ENCODE data around the gene BTBD16. TPM values are rescaled to one million over a fixed set of nuclear protein-coding genes. Genes with fewer than 3 reads are reported as not detected.

Gene BTBD16
- total RNA-seq, 1 experiment from 2014 or later = not detected

DNA sequence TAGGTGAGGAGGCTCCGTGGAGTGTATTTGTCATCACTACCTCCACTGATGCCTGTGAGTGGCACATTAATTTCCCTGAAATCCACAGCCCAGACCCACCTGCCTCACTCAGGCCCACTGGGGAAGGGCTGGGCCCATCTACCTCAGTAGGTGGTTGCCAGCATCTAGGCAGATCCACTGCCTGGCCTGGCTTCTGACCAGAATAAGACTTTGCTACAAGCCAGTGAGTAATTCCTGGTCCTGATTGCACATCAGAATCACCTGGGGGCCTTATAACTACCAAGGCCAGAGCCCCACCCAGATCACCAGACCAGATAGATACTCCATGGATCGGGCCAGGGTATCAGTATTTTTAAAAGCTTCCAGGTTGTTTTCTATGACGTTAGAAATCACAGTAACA lies 65.9 kb downstream of the BTBD16 start:
- no peak overlapping the region for H2BK15ac ChIP-seq (ENCODE audit: low read depth, low read length)
- H3K4me1 Mint-ChIP-seq = peaks cover 18 to 26% of the 10 kb centered on the region in 2 experiments

More for the DNA sequence above, 65.9 kb downstream of the BTBD16 start:
- TF ChIP-seq, protein P1, sequence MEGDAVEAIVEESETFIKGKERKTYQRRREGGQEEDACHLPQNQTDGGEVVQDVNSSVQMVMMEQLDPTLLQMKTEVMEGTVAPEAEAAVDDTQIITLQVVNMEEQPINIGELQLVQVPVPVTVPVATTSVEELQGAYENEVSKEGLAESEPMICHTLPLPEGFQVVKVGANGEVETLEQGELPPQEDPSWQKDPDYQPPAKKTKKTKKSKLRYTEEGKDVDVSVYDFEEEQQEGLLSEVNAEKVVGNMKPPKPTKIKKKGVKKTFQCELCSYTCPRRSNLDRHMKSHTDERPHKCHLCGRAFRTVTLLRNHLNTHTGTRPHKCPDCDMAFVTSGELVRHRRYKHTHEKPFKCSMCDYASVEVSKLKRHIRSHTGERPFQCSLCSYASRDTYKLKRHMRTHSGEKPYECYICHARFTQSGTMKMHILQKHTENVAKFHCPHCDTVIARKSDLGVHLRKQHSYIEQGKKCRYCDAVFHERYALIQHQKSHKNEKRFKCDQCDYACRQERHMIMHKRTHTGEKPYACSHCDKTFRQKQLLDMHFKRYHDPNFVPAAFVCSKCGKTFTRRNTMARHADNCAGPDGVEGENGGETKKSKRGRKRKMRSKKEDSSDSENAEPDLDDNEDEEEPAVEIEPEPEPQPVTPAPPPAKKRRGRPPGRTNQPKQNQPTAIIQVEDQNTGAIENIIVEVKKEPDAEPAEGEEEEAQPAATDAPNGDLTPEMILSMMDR (conservative IDR thresholded peaks at IDR 0.05) = no peak
- H3K36me3 Mint-ChIP-seq (ENCODE audit: insufficient read depth in 1 of 3, low read depth in 3 of 3) = 0 out of 7 replicates have a peak, but pooled peaks cover 0 to 2% (median 0%) of the 10 kb centered on the region in 3 experiments
- Histone ChIP-seq H3K4me1 (ENCODE audit: insufficient read depth, low read length) (peaks cover 2% of the 10 kb centered on the region; the same call in 1 of the 2 replicates), H3K14ac (ENCODE audit: insufficient read depth, low read length) (no peak overlapping the region), H3K79me2 (ENCODE audit: insufficient read depth, low read length) (no peaks in the 10 kb centered on the region), H3K23ac (ENCODE audit: insufficient read length, low read depth, low read length) (no peak overlapping the region), H2BK12ac (ENCODE audit: insufficient read length, low read depth, low read length) (no peak overlapping the region), H3K79me1 (ENCODE audit: insufficient read depth, low read depth, low read length, poor library complexity, severe bottlenecking) (no peaks in the 10 kb centered on the region), H3K27ac (ENCODE audit: insufficient read length, low read depth, low read length) (no peak overlapping the region), H4K5ac (ENCODE audit: insufficient read length, low read depth, low read length) (no peak overlapping the region), H2BK120ac (ENCODE audit: low read depth, low read length, poor library complexity, severe bottlenecking) (no peak overlapping the region), H3K4ac (ENCODE audit: low read depth, low read length) (no peak overlapping the region), H3T11ph (ENCODE audit: low read length) (no peak overlapping the region), H3K27me3 (ENCODE audit: insufficient read depth, low read length) (no peaks in the 10 kb centered on the region), H2BK5ac (ENCODE audit: insufficient read length, low read length) (no peak overlapping the region), H3K56ac (ENCODE audit: insufficient read length, low read depth, low read length) (no peak overlapping the region), H3K4me2 (ENCODE audit: insufficient read depth, insufficient read length, low read length) (no peak overlapping the region), H4K8ac (replicated peaks; ENCODE audit: insufficient read length, low read depth, low read length) (no peak overlapping the region), H2AK5ac (ENCODE audit: insufficient read length, low read length) (no peak overlapping the region), H4K91ac (ENCODE audit: insufficient read length, low read depth, low read length) (no peak overlapping the region), H3K9ac (ENCODE audit: extremely low read depth, insufficient read length, low read length) (no peak overlapping the region), H3K18ac (ENCODE audit: insufficient read length, low read depth, low read length) (no peak overlapping the region), H2AFZ (ENCODE audit: low read length) (no peak overlapping the region), H4K20me1 (ENCODE audit: control insufficient read depth, insufficient read depth, insufficient read length) (no peaks in the 10 kb centered on the region), H3K9me3 (ENCODE audit: control insufficient read depth, low read depth, low read length) (no peaks in the 10 kb centered on the region), H3K23me2 (ENCODE audit: insufficient read length, low read depth, low read length, poor library complexity, severe bottlenecking) (no peaks in the 10 kb centered on the region), H2BK20ac (ENCODE audit: low read depth, low read length, poor library complexity, severe bottlenecking) (no peak overlapping the region)
- no CpG with 5 or more reads among the region's 3 CpGs for WGBS (ENCODE audit: extremely low coverage, insufficient read length, low lambda C conversion rate)
- H3K4me3 Mint-ChIP-seq = no peak overlapping the region
- H3K27me3 Mint-ChIP-seq (ENCODE audit: low read depth) = peaks cover under 1% of the 10 kb centered on the region; the same call in 1 of the 2 replicates
- H3K27ac Mint-ChIP-seq = no peak overlapping the region; a peak in 1 of 7 replicates
- no peak for DNase-seq
- H3K9me3 Mint-ChIP-seq = no peaks in the 10 kb centered on the region
